Ovary (tissue), 9 donors: Measurements from ENCODE around the gene CDK15. TPM values are rescaled to one million over a fixed set of nuclear protein-coding genes. Genes with fewer than 3 reads are reported as not detected.
A peak's percentile ranks its signal among the peaks of the same experiment; 100 is the strongest.

ENCODE experiments used
- DNase-seq, 5 donors: peaks; one replicate each; pipeline ENCODE4 v3.0.0-alpha.2; 2019 to 2020
- H3K27ac ChIP-seq, 2 donors: fragments of 200-600 bp; one replicate each; pipeline versions ENCODE4 v1.5.1 to v1.8.0; 2019 to 2022
- H3K27me3 ChIP-seq: fragments of 200-600 bp; one replicate; pipeline ENCODE4 v1.8.0; 2022
- H3K36me3 ChIP-seq: fragments of 200-600 bp; sonication (generic); one replicate; pipeline ENCODE4 v1.5.1; 2019
- H3K4me1 ChIP-seq: one replicate; pipeline ENCODE4 v1.8.1; 2013; ENCODE audit warnings: mild to moderate bottlenecking, moderate library complexity; ENCODE audit not compliant: insufficient read depth
- H3K4me3 ChIP-seq: fragments of 200-600 bp; sonication (generic); one replicate; pipeline ENCODE4 v1.5.1; 2017
- H3K9me3 ChIP-seq, 2 donors: fragments of 200-600 bp in 1 of 2; sonication (generic) in 1 of 2; one replicate each; pipeline versions ENCODE4 v1.5.1 to v1.8.1; 2013 to 2019; ENCODE audit warnings: mild to moderate bottlenecking in 1 of 2, moderate library complexity in 1 of 2
- EP300 ChIP-seq: sonication (generic); formaldehyde crosslinking; IDR thresholded peaks from one replicate; pipeline ENCODE4 v1.6.1; 2017; ENCODE audit warnings: antibody characterized with exemption
- POLR2A ChIP-seq: fragments of 450-650 bp; IDR thresholded peaks from one replicate; pipeline ENCODE4 v1.6.1; 2017; ENCODE audit warnings: antibody characterized with exemption, mild to moderate bottlenecking, moderate library complexity
- WGBS, 3 donors: extraction: QIAGEN DNeasy Blood & Tissue Kit in 1 of 3; methylation state at CpG; one replicate each; pipeline versions ENCODE4 v1.1.5 to v1.1.7; 2013 to 2017; 5-methylcytosine and 5-hydroxymethylcytosine counted together
- intact Hi-C, 4 donors: fragments of 100-400 bp; cut with DNase I; formaldehyde crosslinking; loops; one replicate each; pipeline versions ENCODE4 v1.11.0 to v1.15.1; 2022 to 2023
- polyA plus RNA-seq, 2 donors: library from polyadenylated mRNA; stranded (reverse); fragments of 200-250 nt in 1 of 2; fragments of 350-450 nt in 1 of 2; fragmentation: Illumina TruSeq in 1 of 2; extraction: RNeasy Lipid Tissue Mini Kit (QIAGEN cat#74804) in 1 of 2; gene quantifications; one replicate each; pipeline ENCODE4 v1.2.3, GENCODE V29; 2013 to 2014
- total RNA-seq, 7 donors: library from RNA; depleted of rRNA in 2 of 7; stranded (reverse); fragments of >200 nt in 2 of 7; fragmentation: NEBNext Ultra II Directional in 3 of 7; extraction: Animal tissue kit (Norgen Biotek cat#: 25700) in 3 of 7; gene quantifications; one replicate each; pipeline versions ENCODE4 v1.1.0 to v1.2.4, GENCODE V29; 2016 to 2023
- TF ChIP-seq, protein P1 (sequence below), 3 donors: fragments of 450-650 bp in 2 of 3; fragments of 200-600 bp in 1 of 3; IDR thresholded peaks; one replicate each; pipeline versions ENCODE4 v1.5.1 to v1.8.0; 2016 to 2022; ENCODE audit warnings: antibody characterized with exemption in 3 of 3, mild to moderate bottlenecking in 1 of 3
- donor health status: DM: no; HTN: no; CAD: no; lungs with moderate emphysema.
- donor health status: DM: no; HTN: no; CAD: no.
- donor health status: Bipolar disorder and iron deficiency.
- donor health status: DM: yes; HTN: yes; CAD: no.
- donor health status: DM: no; HTN: no; CAD: no.
- donor health status: DM: yes; HTN: yes; CAD: no.

Gene CDK15
- total and polyA plus RNA-seq, 9 donors: 3.7 to 14.9 (median 5.3) TPM

GRCh38 chr2:201857326-201857725, 51.0 kb downstream of the CDK15 start:
- Histone ChIP-seq H3K4me1 (peaks cover 5% of the 10 kb centered on the region), H3K4me3 (no peak overlapping the region), H3K36me3 (no peaks in the 10 kb centered on the region), H3K27ac (no peak overlapping the region), H3K9me3 (no peaks in the 10 kb centered on the region), H3K27me3 (no peaks in the 10 kb centered on the region)
- no peak for DNase-seq
- intact Hi-C loops: loop anchor here in 3 of 4 donors (5.0 to 10.0 kb wide), 4 partner anchors 53 to 317 kb away; partner anchors contain the start of genes CDK15 (in 1 of the 3) and FZD7 (in 1 of the 3)
- 97 to 98% (median 97%) methylated on average over 2 of the region's 2 CpGs for WGBS, 3 donors
- TF ChIP-seq POLR2A (no peak), EP300 (no peak)
- TF ChIP-seq, protein P1, sequence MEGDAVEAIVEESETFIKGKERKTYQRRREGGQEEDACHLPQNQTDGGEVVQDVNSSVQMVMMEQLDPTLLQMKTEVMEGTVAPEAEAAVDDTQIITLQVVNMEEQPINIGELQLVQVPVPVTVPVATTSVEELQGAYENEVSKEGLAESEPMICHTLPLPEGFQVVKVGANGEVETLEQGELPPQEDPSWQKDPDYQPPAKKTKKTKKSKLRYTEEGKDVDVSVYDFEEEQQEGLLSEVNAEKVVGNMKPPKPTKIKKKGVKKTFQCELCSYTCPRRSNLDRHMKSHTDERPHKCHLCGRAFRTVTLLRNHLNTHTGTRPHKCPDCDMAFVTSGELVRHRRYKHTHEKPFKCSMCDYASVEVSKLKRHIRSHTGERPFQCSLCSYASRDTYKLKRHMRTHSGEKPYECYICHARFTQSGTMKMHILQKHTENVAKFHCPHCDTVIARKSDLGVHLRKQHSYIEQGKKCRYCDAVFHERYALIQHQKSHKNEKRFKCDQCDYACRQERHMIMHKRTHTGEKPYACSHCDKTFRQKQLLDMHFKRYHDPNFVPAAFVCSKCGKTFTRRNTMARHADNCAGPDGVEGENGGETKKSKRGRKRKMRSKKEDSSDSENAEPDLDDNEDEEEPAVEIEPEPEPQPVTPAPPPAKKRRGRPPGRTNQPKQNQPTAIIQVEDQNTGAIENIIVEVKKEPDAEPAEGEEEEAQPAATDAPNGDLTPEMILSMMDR (IDR thresholded peaks at IDR 0.05): no peak

- TF ChIP-seq EP300 (no peak), POLR2A (no peak)
- TF ChIP-seq, protein P1 (IDR thresholded peaks at IDR 0.05): no peak
- Histone ChIP-seq H3K27ac (peak overlapping the region in 1 of 2 donors; percentile 9), H3K4me3 (peak overlapping the region; percentile 16), H3K4me1 (peaks cover 5% of the 10 kb centered on the region), H3K36me3 (no peaks in the 10 kb centered on the region), H3K27me3 (no peaks in the 10 kb centered on the region), H3K9me3 (no peaks in the 10 kb centered on the region)
- intact Hi-C loops: loop anchor here in 3 of 4 donors (5.0 to 10.0 kb wide), 4 partner anchors 54 to 316 kb away; partner anchors contain the start of genes CDK15 (in 1 of the 3) and FZD7 (in 1 of the 3)
- WGBS, 3 donors: 4 to 13% (median 5%) methylated on average over 16 of the region's 16 CpGs
- peak; percentile 55 to 68 (median 67) for DNase-seq
Observed at GRCh38 chr2:201858281-201859184, 52.2 kb downstream of the CDK15 start.

- H3K36me3 ChIP-seq: no peaks in the 10 kb centered on the region
- no peaks in the 10 kb centered on the region for H3K9me3 ChIP-seq
- H3K27me3 ChIP-seq: no peaks in the 10 kb centered on the region
- H3K4me1 ChIP-seq: peaks cover 4% of the 10 kb centered on the region
- no peak overlapping the region for H3K4me3 ChIP-seq
- intact Hi-C loops: loop anchor here (2.0 to 10.0 kb wide), 7 partner anchors 55 to 317 kb away; partner anchors contain the start of genes CDK15 (in 1 of the 4) and FZD7 (in 1 of the 4)
- no peak for TF ChIP-seq EP300
- no peak for TF ChIP-seq POLR2A
- TF ChIP-seq, protein P1 (IDR thresholded peaks at IDR 0.05): no peak
- 89 to 91% (median 91%) methylated on average over 5 of the region's 5 CpGs for WGBS, 3 donors
- no peak overlapping the region for H3K27ac ChIP-seq
- no peak for DNase-seq
Observed at GRCh38 chr2:201859949-201860348, 53.6 kb downstream of the CDK15 start.

GRCh38 chr2:201860636-201861066, 54.3 kb downstream of the CDK15 start:
- TF ChIP-seq POLR2A: no peak
- TF ChIP-seq, protein P1 (IDR thresholded peaks at IDR 0.05): peak; percentile 41 to 82 (median 67)
- peaks cover 4% of the 10 kb centered on the region for H3K4me1 ChIP-seq
- DNase-seq: peak in 4 of 5 donors; percentile 30 to 53 (median 42)
- H3K9me3 ChIP-seq: no peaks in the 10 kb centered on the region
- 14 to 16% (median 15%) methylated on average over 5 of the region's 5 CpGs for WGBS, 3 donors
- intact Hi-C loops: loop anchor here in 3 of 4 donors (2.0 to 10.0 kb wide), 4 partner anchors 177 to 316 kb away; no protein-coding TSS in a partner anchor
- no peaks in the 10 kb centered on the region for H3K27me3 ChIP-seq
- no peaks in the 10 kb centered on the region for H3K36me3 ChIP-seq
- H3K27ac ChIP-seq: no peak overlapping the region
- H3K4me3 ChIP-seq: no peak overlapping the region
